HG02970 (cell line): ENCODE results near the gene OR5AC2.

Experiments
- ATAC-seq: cut with Tn5 transposase; IDR thresholded peaks from one replicate; pipeline ENCODE4 v1.9.1; 2021; ENCODE audit warnings: mild to moderate bottlenecking, moderate library complexity, moderate number of reproducible peaks; ENCODE audit not compliant: unreplicated experiment, low FRiP score

The OR5AC2 gene

GRCh38 chr3:98136631-98137030 lies 49.7 kb downstream of the OR5AC2 start:
- no peak for ATAC-seq
